GM18951 (cell line): ENCODE data around the gene CHRNE.

Source experiments
- POLR2A ChIP-seq: IDR thresholded peaks from 4 replicates; pipeline ENCODE4 v1.6.1; 2011; ENCODE audit warnings: mild to moderate bottlenecking; ENCODE audit not compliant: insufficient read length, insufficient read depth; ENCODE audit errors: extremely low read depth
- in situ Hi-C: fragments of 300-500 bp; cut with MboI; formaldehyde crosslinking; loops from one replicate; pipeline ENCODE4 v1.12.0; 2022; ENCODE audit warnings: low sequenced_read_pairs, mixed read lengths, inconsistent platforms; ENCODE audit not compliant: unreplicated experiment

Gene CHRNE

GRCh38 chr17:4893721-4894560, 9.0 kb downstream of the CHRNE start:
- in situ Hi-C loops: loop anchor here (25.0 kb wide), 1 partner anchor 332 kb away; the partner anchor contains the start of genes GGT6 and MYBBP1A
- TF ChIP-seq POLR2A: no peak

- no peak for TF ChIP-seq POLR2A
- in situ Hi-C loops: loop anchor here (25.0 kb wide), 1 partner anchor 331 kb away; the partner anchor contains the start of genes GGT6 and MYBBP1A
Observed at GRCh38 chr17:4893272-4893671, 9.6 kb downstream of the CHRNE start.

GRCh38 chr17:4892499-4893221, 10.2 kb downstream of the CHRNE start:
- TF ChIP-seq POLR2A: no peak
- in situ Hi-C loops: loop anchor here (25.0 kb wide), 1 partner anchor 330 kb away; the partner anchor contains the start of genes GGT6 and MYBBP1A

- in situ Hi-C loops: loop anchor here (25.0 kb wide), 1 partner anchor 329 kb away; the partner anchor contains the start of genes GGT6 and MYBBP1A
- TF ChIP-seq POLR2A: no peak
Observed at GRCh38 chr17:4891411-4892410, 11.2 kb downstream of the CHRNE start.

- in situ Hi-C loops: loop anchor here (10.0 to 25.0 kb wide), 2 partner anchors 173 to 325 kb away; partner anchors contain the start of genes ARRB2, GGT6 and MYBBP1A
- no peak for TF ChIP-seq POLR2A
Observed at GRCh38 chr17:4887581-4887980, 15.3 kb downstream of the CHRNE start.

DNA sequence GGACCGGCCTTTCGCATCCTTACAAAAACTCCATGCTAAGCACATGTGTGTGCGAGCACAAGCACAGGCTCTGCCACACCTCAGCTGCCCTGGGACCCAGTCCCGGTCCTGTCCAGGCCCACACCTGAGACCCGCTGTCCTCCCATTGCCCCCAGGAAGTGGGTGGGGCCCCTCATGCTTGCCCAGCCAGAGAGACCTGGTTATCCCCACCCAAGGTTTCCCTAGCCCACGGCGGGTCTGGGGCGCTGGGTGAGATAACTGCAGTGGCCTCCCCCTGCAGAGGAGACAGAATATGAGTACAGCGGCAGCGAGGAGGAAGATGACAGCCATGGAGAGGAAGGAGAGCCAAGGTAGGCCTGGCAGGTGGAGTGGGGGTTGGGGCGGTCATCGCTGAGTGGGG, 16.1 kb downstream of the CHRNE start:
- TF ChIP-seq POLR2A: no peak

GRCh38 chr17:4884489-4884888, 18.4 kb downstream of the CHRNE start:
- in situ Hi-C loops: loop anchor here (10.0 to 25.0 kb wide), 2 partner anchors 170 to 322 kb away; partner anchors contain the start of genes ARRB2, GGT6 and MYBBP1A
- TF ChIP-seq POLR2A: no peak

More for the DNA sequence above, 16.1 kb downstream of the CHRNE start:
- in situ Hi-C loops: loop anchor here (10.0 to 25.0 kb wide), 2 partner anchors 172 to 325 kb away; partner anchors contain the start of genes ARRB2, GGT6 and MYBBP1A

- TF ChIP-seq POLR2A: no peak
- in situ Hi-C loops: loop anchor here (10.0 to 25.0 kb wide), 2 partner anchors 167 to 320 kb away; partner anchors contain the start of genes ARRB2, GGT6 and MYBBP1A
Observed at GRCh38 chr17:4881761-4882555, 20.9 kb downstream of the CHRNE start.

DNA sequence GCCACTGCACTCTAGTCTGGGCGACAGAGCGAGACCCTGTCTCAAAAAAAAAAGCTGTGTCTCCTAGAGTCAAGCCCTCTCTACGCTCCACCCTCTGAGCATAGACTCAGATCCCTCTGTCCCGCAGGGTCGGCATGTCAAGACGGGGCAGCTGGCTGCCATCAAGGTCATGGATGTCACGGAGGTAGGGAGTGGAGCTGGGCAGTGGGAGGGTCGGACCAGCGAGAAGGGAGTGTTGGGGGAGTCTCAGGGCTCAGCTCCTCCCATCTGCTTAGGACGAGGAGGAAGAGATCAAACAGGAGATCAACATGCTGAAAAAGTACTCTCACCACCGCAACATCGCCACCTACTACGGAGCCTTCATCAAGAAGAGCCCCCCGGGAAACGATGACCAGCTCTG, 22.0 kb downstream of the CHRNE start:
- in situ Hi-C loops: loop anchor here (10.0 to 25.0 kb wide), 2 partner anchors 166 to 319 kb away; partner anchors contain the start of genes ARRB2, GGT6 and MYBBP1A
- TF ChIP-seq POLR2A: no peak

- in situ Hi-C loops: loop anchor here (25.0 kb wide), 1 partner anchor 317 kb away; the partner anchor contains the start of genes GGT6 and MYBBP1A
- no peak for TF ChIP-seq POLR2A
Observed at GRCh38 chr17:4879601-4880000, 23.3 kb downstream of the CHRNE start.

- no peak for TF ChIP-seq POLR2A
- in situ Hi-C loops: loop anchor here (25.0 kb wide), 1 partner anchor 315 kb away; the partner anchor contains the start of genes GGT6 and MYBBP1A
Observed at GRCh38 chr17:4877089-4877488, 25.8 kb downstream of the CHRNE start.
